A673 (cell line): ENCODE measurements around the gene PPP1R26. TPM values are rescaled to one million over a fixed set of nuclear protein-coding genes. Genes with fewer than 3 reads are reported as not detected.

Experiments
- BruUV-seq: library from RNA; stranded (reverse); fragments of 400-500 nt; replicated peaks from 2 replicates; lab custom pipeline; 2021; lab: Mats Ljungman, UMichigan
- CTCF ChIA-PET: fragments of 300-600 bp; sonication (Branson Sonifier 250); formaldehyde crosslinking; loops from one replicate; lab custom pipeline; 2022; ENCODE audit warnings: antibody characterized with exemption; lab: Charles Lee
- POLR2A ChIA-PET: fragments of 300-600 bp; sonication (Branson Sonifier 250); formaldehyde crosslinking; loops from one replicate; lab custom pipeline; 2022; ENCODE audit warnings: antibody characterized with exemption; ENCODE audit not compliant: low non-redundant PET; lab: Charles Lee
- DNase-seq: peaks from one replicate; pipeline ENCODE4 v3.0.0-alpha.2; 2015; ENCODE audit warnings: low spot score
- H3K27ac ChIP-seq: fragments of 200-600 bp; sonication (generic); 2 replicates; pipeline ENCODE4 v1.5.1; 2016; ENCODE audit warnings: mixed run types, low read depth, mild to moderate bottlenecking, mixed read lengths, antibody characterized with exemption, low read length; ENCODE audit not compliant: poor library complexity, severe bottlenecking
- H3K27me3 ChIP-seq: fragments of 200-600 bp; sonication (generic); replicated peaks from 2 replicates; pipeline ENCODE4 v1.6.1; 2017; ENCODE audit warnings: mixed run types, low read depth, mild to moderate bottlenecking, mixed read lengths, antibody characterized with exemption, low read length; ENCODE audit not compliant: insufficient read depth, poor library complexity
- H3K36me3 ChIP-seq: fragments of 200-600 bp; sonication (generic); 2 replicates; pipeline ENCODE4 v1.6.1; 2016; ENCODE audit warnings: mixed run types, mild to moderate bottlenecking, mixed read lengths, antibody characterized with exemption, low read length; ENCODE audit not compliant: insufficient read depth, poor library complexity, severe bottlenecking
- H3K4me1 ChIP-seq: fragments of 200-600 bp; sonication (generic); 2 replicates; pipeline ENCODE4 v1.6.1; 2017; ENCODE audit warnings: mixed run types, mild to moderate bottlenecking, mixed read lengths, antibody characterized with exemption, low read length; ENCODE audit not compliant: insufficient read depth, poor library complexity, severe bottlenecking
- H3K4me3 ChIP-seq: fragments of 200-600 bp; sonication (generic); 2 replicates; pipeline ENCODE4 v1.5.1; 2016; ENCODE audit warnings: low read depth, mixed run types, mild to moderate bottlenecking, mixed read lengths, low read length; ENCODE audit not compliant: poor library complexity, severe bottlenecking
- H3K9me3 ChIP-seq: fragments of 200-600 bp; sonication (generic); 2 replicates; pipeline ENCODE4 v1.6.1; 2016; ENCODE audit warnings: mixed run types, low read depth, mild to moderate bottlenecking, mixed read lengths, antibody characterized with exemption, low read length; ENCODE audit not compliant: poor library complexity, severe bottlenecking
- EZH2 ChIP-seq: fragments of 200-600 bp; sonication (generic); IDR thresholded peaks from 2 replicates; pipeline ENCODE4 v1.6.1; 2017; ENCODE audit warnings: borderline replicate concordance, low read depth, mild to moderate bottlenecking, mixed read lengths, antibody characterized with exemption, low read length; ENCODE audit not compliant: poor library complexity, severe bottlenecking
- intact Hi-C: fragments of 100-400 bp; cut with micrococcal nuclease; formaldehyde crosslinking; loops from one replicate; pipeline ENCODE4 v1.10.0; 2022; ENCODE audit not compliant: unreplicated experiment
- total RNA-seq: library from RNA; stranded (reverse); gene quantifications from 2 replicates; pipeline ENCODE4 v1.2.3, GENCODE V29; 2021
- TF ChIP-seq, protein P1 (sequence below): fragments of 300-800, 200-600 bp; sonication (generic); conservative IDR thresholded peaks from 2 replicates; pipeline ENCODE4 v1.5.1; 2017; ENCODE audit warnings: low read depth, mild to moderate bottlenecking, antibody characterized with exemption, low read length, moderate library complexity, mixed read lengths

Gene PPP1R26
- total RNA-seq, 1 experiment from 2014 or later = 7.4 TPM

DNA sequence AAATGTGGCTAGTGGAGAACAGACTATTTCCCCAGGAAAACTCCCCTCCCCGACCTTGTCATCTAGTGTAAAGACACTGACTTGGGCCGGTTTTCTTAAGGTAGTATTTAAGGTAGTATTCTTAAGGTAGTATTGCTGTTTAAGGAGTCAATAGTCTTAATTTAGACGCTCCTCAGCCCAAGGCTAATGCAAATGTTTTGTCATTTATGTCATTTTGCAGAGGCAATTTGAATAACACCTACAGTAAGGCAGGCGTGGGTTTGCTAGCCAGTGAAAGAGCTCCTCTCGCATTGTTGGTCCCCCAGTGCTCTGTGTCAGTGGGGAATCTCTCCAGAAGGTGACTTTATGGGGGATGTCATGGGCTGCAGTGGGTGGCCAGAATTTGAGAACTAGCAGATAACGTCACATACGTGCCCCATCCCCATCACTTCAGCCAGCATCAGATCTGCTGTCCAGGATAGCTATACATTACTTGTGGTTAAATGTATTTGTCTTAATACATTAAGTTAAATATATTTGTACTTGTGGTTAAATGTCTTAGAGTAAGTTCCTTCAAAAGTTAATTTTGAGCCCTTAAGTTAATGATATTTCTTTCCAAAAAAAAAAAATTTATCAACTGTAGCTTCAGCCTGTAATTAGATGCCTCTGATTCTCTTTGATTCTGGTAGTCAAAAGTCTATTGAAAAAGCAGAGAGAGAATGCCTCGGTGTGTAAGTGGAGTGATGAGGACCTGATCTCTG is 2.6 kb downstream of the PPP1R26 start:
- Histone ChIP-seq H3K36me3 (no peaks in the 10 kb centered on the region), H3K9me3 (no peaks in the 10 kb centered on the region), H3K4me3 (no peak overlapping the region), H3K27ac (no peak overlapping the region), H3K27me3 (no peaks in the 10 kb centered on the region), H3K4me1 (peaks cover 4% of the 10 kb centered on the region)
- intact Hi-C loops = no loop called here
- ChIA-PET CTCF (interaction anchor here (0.7 kb wide), 1 partner anchor 1660 kb away, joined by 6 read pairs; no protein-coding TSS in a partner anchor), POLR2A (no interaction called here)
- no peak for TF ChIP-seq EZH2
- TF ChIP-seq, protein P1, sequence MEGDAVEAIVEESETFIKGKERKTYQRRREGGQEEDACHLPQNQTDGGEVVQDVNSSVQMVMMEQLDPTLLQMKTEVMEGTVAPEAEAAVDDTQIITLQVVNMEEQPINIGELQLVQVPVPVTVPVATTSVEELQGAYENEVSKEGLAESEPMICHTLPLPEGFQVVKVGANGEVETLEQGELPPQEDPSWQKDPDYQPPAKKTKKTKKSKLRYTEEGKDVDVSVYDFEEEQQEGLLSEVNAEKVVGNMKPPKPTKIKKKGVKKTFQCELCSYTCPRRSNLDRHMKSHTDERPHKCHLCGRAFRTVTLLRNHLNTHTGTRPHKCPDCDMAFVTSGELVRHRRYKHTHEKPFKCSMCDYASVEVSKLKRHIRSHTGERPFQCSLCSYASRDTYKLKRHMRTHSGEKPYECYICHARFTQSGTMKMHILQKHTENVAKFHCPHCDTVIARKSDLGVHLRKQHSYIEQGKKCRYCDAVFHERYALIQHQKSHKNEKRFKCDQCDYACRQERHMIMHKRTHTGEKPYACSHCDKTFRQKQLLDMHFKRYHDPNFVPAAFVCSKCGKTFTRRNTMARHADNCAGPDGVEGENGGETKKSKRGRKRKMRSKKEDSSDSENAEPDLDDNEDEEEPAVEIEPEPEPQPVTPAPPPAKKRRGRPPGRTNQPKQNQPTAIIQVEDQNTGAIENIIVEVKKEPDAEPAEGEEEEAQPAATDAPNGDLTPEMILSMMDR = no peak
- no TSS peak for BruUV-seq
- no peak for DNase-seq

- POLR2A ChIA-PET = no interaction called here
- CTCF ChIA-PET = no interaction called here
These were observed 5.1 kb downstream of the PPP1R26 start for GRCh38 chr9:135484460-135485277.

GRCh38 chr9:135485385-135485784 is 5.8 kb downstream of the PPP1R26 start:
- CTCF ChIA-PET = no interaction called here
- TF ChIP-seq, protein P1 = no peak
- no peak for TF ChIP-seq EZH2

More at GRCh38 chr9:135484460-135485277, 5.1 kb downstream of the PPP1R26 start:
- no peak overlapping the region for H3K27ac ChIP-seq
- no TSS peak for BruUV-seq
- H3K4me1 ChIP-seq = peaks cover 4% of the 10 kb centered on the region
- H3K36me3 ChIP-seq = no peaks in the 10 kb centered on the region
- no peaks in the 10 kb centered on the region for H3K27me3 ChIP-seq
- TF ChIP-seq, protein P1 = no peak
- H3K4me3 ChIP-seq = no peak overlapping the region
- intact Hi-C loops = no loop called here
- H3K9me3 ChIP-seq = no peaks in the 10 kb centered on the region
- DNase-seq = no peak

More at GRCh38 chr9:135485385-135485784, 5.8 kb downstream of the PPP1R26 start:
- Histone ChIP-seq H3K27me3 (no peaks in the 10 kb centered on the region), H3K4me1 (peaks cover 4% of the 10 kb centered on the region), H3K9me3 (no peaks in the 10 kb centered on the region), H3K36me3 (no peaks in the 10 kb centered on the region), H3K27ac (no peak overlapping the region), H3K4me3 (no peak overlapping the region)
- intact Hi-C loops = no loop called here
- DNase-seq = no peak
- BruUV-seq = no TSS peak
- POLR2A ChIA-PET = no interaction called here
